ENCODE results near the gene IL5. TPM values are rescaled to one million over a fixed set of nuclear protein-coding genes. Genes with fewer than 3 reads are reported as not detected.

IL5 gene
- total and polyA plus RNA-seq, 2 experiments from 2014 or later = not detected

GRCh38 chr5:132576123-132576522, 32.8 kb upstream of the IL5 start (continued):
- TF ChIP-seq ZNF462 (CRISPR knock-in tag; IDR thresholded peaks at IDR 0.05) (no peak), ETS1 (IDR thresholded peaks at IDR 0.05) (no peak), NANOG (IDR thresholded peaks at IDR 0.05; ENCODE audit: borderline replicate concordance) (no peak)

GRCh38 chr5:132566657-132567056, 23.3 kb upstream of the IL5 start:
- Histone ChIP-seq H3K9me2 (ENCODE audit: insufficient read depth) (no peaks in the 10 kb centered on the region), H3K27me3 (ENCODE audit: insufficient read depth) (no peaks in the 10 kb centered on the region), H3K36me3 (ENCODE audit: insufficient read depth) (peaks cover 9% of the 10 kb centered on the region), H3K79me2 (replicated peaks; ENCODE audit: insufficient read depth) (peaks cover 21% of the 10 kb centered on the region), H3K4me3 (no peak overlapping the region), H3K4me2 (no peak overlapping the region), H3K27ac (ENCODE audit: low read depth) (no peak overlapping the region), H4K20me1 (replicated peaks; ENCODE audit: insufficient read depth) (no peaks in the 10 kb centered on the region), H2AFZ (no peak overlapping the region), H3K4me1 (ENCODE audit: insufficient read depth) (no peaks in the 10 kb centered on the region), H3F3A (replicated peaks; ENCODE audit: low read depth) (no peaks in the 10 kb centered on the region)
- Mint-ChIP-seq H3K4me3 (no peak overlapping the region), H3K9me3 (peaks cover 2% of the 10 kb centered on the region; the same call in 1 of the 3 replicates), H3K36me3 (ENCODE audit: low read depth) (peaks cover 5% of the 10 kb centered on the region; the same call in 1 of the 3 replicates), H3K4me1 (no peaks in the 10 kb centered on the region), H3K27me3 (ENCODE audit: insufficient read depth, low read depth, poor library complexity) (no peaks in the 10 kb centered on the region), H3K27ac (no peak overlapping the region; the same call in 1 of the 2 replicates)
- ATAC-seq (no peak), DNase-seq (ENCODE audit: low spot score) (no peak)
- TF ChIP-seq POLR2AphosphoS5 (IDR thresholded peaks at IDR 0.05; ENCODE audit: low read depth) = no peak
- TF ChIP-seq EZH2 (IDR thresholded peaks at IDR 0.05; ENCODE audit: low read depth, unreplicated experiment) = no peak
- no peak for TF ChIP-seq STAT1 (IDR thresholded peaks at IDR 0.05; ENCODE audit: unreplicated experiment)
- no peak for TF ChIP-seq CTCF (conservative IDR thresholded peaks at IDR 0.05; ENCODE audit: low read depth in 2 of 2)
- no peak for TF ChIP-seq CREB1 (CRISPR knock-in tag; IDR thresholded peaks at IDR 0.05; ENCODE audit: low read depth)
- TF ChIP-seq NANOG (IDR thresholded peaks at IDR 0.05; ENCODE audit: borderline replicate concordance) = no peak
